Measurements from ENCODE around the gene CNKSR3. TPM values are rescaled to one million over a fixed set of nuclear protein-coding genes. Genes with fewer than 3 reads are reported as not detected.

Gene CNKSR3
- total and polyA plus RNA-seq, 2 of the 8 experiments (the other 6 are each of a cell fraction or from before 2014, with no cell fraction given), result 1.2 to 6.2 TPM

DNA sequence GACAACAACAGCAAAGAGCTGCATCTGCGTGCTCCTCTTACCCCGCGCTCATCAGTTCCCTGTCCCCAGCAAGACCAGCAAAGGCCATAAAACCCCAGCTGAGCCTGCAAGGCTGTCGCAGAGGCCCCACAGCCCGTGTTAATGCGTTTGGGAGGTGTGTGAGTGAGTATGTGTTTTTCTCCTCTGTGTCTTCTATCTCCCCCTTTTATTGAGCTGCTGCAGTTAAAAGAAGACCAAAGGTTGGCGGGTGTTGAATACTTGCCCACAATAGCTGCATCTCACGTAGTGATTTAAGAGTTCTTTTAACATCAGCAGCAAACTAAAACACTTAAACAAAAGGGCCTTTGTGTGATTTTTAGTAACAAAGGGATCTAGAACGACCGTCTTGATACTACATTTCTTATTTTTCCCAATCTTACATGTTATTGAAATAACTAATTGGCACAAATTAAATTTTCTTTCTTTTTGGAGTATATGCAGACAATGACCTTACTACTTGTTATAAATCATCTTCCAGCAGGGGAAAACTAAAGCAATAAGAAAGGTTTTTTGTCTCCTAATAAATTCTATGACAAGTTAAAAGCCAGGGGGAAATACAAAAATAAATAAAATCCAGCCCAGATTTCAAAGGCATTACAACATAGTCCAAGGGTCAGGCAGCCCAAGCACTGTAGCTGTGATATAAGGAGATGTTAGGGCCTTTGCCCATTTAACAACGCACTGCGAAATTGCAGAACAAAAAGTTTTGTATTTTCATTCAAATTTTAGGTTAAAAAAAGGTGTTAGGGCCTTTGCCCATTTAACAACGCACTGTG lies 27.2 kb upstream of the CNKSR3 start:
- peak overlapping the region; percentile 36; the same call in 1 of the 2 replicates for H2AFZ ChIP-seq (ENCODE audit: low read length)
- TF ChIP-seq CTBP2 (IDR thresholded peaks at IDR 0.05; ENCODE audit: borderline replicate concordance, insufficient read depth, insufficient read length, low read length) (no peak), CEBPB (IDR thresholded peaks at IDR 0.05; ENCODE audit: low read depth, low read length) (no peak), SP1 (IDR thresholded peaks at IDR 0.05; ENCODE audit: low read depth, low read length) (no peak)
- 0 out of 7 replicates have a peak overlapping the region, but pooled peaks of 1 of the 4 experiments have one; percentile 5 for H3K9ac ChIP-seq (replicated peaks in 1 of 4; ENCODE audit: extremely low read depth in 1 of 4, low read depth in 3 of 4, low read length in 3 of 4)
- H3K27ac ChIP-seq (ENCODE audit: low read depth, low read length), result no peak overlapping the region
- no peak overlapping the region for H3K4ac ChIP-seq (replicated peaks; ENCODE audit: insufficient read length, low read depth, low read length)
- CTCF ChIA-PET (ENCODE audit: partially characterized antibody), result interaction anchor here (0.6 to 1.4 kb wide), 6 partner anchors 13 to 91 kb away, joined by 3 to 4 read pairs (median 4); no protein-coding TSS in a partner anchor
- H2BK5ac ChIP-seq (ENCODE audit: low read depth, low read length), result no peak overlapping the region
- H3K56ac ChIP-seq (replicated peaks; ENCODE audit: insufficient read length, low read depth, low read length), result no peak overlapping the region
- H4K8ac ChIP-seq (ENCODE audit: extremely low read depth, insufficient read depth, low read length), result no peak overlapping the region
- no peak overlapping the region for H2AK5ac ChIP-seq (ENCODE audit: low read depth, low read length)
- peaks cover 0 to 3% (median 0%) of the 10 kb centered on the region in 4 experiments; a peak in 3 of 7 replicates for H3K27me3 ChIP-seq (replicated peaks in 1 of 4; ENCODE audit: control insufficient read depth in 3 of 4, extremely low read depth in 1 of 4, insufficient read depth in 3 of 4, low read length in 3 of 4)
- 53% methylated on average over 13 of the region's 13 CpGs; no CpG with 5 or more reads in 1 of the 2 experiments for WGBS, 2 experiments (ENCODE audit: extremely low coverage in 1 of 2, insufficient coverage in 1 of 2, insufficient read length in 1 of 2, insufficient replicate concordance in 2 of 2, low coverage in 1 of 2, low lambda C conversion rate in 2 of 2, missing lambda C conversion rate in 1 of 2)
- no peak overlapping the region for H2BK12ac ChIP-seq (ENCODE audit: low read depth, low read length)
- H3K9me3 ChIP-seq (ENCODE audit: insufficient read depth in 2 of 2, low read depth in 1 of 2, low read length in 1 of 2), result no peaks in the 10 kb centered on the region
- H2BK20ac ChIP-seq (ENCODE audit: low read length), result no peak overlapping the region
- FAIRE-seq (peak; percentile 80), DNase-seq (ENCODE audit: low read depth in 1 of 2, low spot score in 2 of 2) (no peak)
- peaks cover 6 to 18% (median 16%) of the 10 kb centered on the region in 4 experiments for H3K4me1 ChIP-seq (replicated peaks in 1 of 4; ENCODE audit: control insufficient read depth in 3 of 4, insufficient read depth in 4 of 4, low read length in 3 of 4)
- POLR2A ChIA-PET (ENCODE audit: partially characterized antibody), result interaction anchor here (0.9 kb wide), 1 partner anchor 34 kb away, joined by 3 read pairs; no protein-coding TSS in a partner anchor
- no peak overlapping the region for H3K4me3 ChIP-seq (ENCODE audit: extremely low read depth in 1 of 4, insufficient read depth in 2 of 4, low read depth in 3 of 4, low read length in 4 of 4)
- H4K91ac ChIP-seq (replicated peaks; ENCODE audit: insufficient read length, low read length), result no peak overlapping the region
- H2BK15ac ChIP-seq (ENCODE audit: low read length), result no peak overlapping the region
- peak overlapping the region; percentile 21 for H3K14ac ChIP-seq (ENCODE audit: insufficient read length)
- H3K36me3 ChIP-seq (ENCODE audit: control insufficient read depth in 2 of 4, insufficient read depth in 4 of 4, low read length in 3 of 4), result no peaks in the 10 kb centered on the region
- no peaks in the 10 kb centered on the region for H4K20me1 ChIP-seq (replicated peaks in 1 of 2; ENCODE audit: control insufficient read depth in 1 of 2, insufficient read depth in 2 of 2, low read length in 2 of 2)
- no peak overlapping the region for H3K4me2 ChIP-seq (ENCODE audit: insufficient read depth in 1 of 2, low read depth in 2 of 2, low read length in 2 of 2)
- H3K18ac ChIP-seq (ENCODE audit: extremely low read depth, low read length), result no peak overlapping the region
- H3K23ac ChIP-seq (ENCODE audit: insufficient read length), result no peak overlapping the region
- no peaks in the 10 kb centered on the region for H3K23me2 ChIP-seq (ENCODE audit: low read depth, low read length)
- no peak overlapping the region for H4K5ac ChIP-seq (ENCODE audit: insufficient read length, low read depth, low read length)
- H3K79me2 ChIP-seq (ENCODE audit: control insufficient read depth in 1 of 2, insufficient read depth in 2 of 2, low read length in 2 of 2), result no peaks in the 10 kb centered on the region
- no peaks in the 10 kb centered on the region for H3K79me1 ChIP-seq (ENCODE audit: low read depth, low read length)
- H2BK120ac ChIP-seq (replicated peaks; ENCODE audit: low read depth, low read length), result no peak overlapping the region
